ENCODE data around the gene PCYT2.
"Not testable (repeated sequence)": the region's sequence is repeated elsewhere in the genome, so short reads cannot be mapped to it uniquely, and the experiment has no call there.

Gene PCYT2

DNA sequence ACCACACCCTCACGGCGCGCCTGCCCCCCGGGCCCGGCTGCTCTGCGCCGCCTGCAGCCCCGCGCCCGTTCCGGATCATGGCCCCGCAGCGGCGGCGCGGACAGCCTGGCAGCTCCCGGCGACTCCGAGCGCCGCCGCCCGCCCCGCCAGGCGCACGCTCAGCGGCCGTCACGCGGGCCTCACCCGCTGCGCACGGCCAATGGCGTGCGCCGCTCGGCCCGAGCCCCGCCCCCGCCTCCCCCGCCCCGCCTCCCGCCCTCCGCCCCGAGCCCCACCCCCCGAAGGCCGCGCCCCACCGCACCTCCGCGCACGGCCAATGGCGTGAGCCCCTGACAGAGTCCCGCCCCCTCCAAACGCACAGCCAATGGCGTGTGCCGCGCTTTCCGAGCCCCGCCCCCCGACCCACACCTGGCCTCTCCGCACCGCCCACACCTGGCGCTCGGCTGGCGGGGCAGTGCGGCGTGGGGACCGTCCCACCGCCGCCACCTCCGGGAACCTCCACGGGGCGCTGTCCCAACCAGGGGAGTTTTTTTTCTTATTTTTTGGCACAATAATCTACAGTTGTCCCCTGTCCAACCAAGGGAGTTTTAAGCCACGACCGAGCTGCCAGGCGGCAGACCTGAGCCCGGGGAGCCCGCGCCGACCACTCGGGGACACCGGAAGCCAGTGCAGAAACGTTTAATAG is at the start of gene PCYT2:
Gene PCYT2, minus strand, starts transcription at position 123 of the 685 bp plus-strand sequence. Its CDS starts 44 bp downstream, at position 79.
- DNase-seq (ENCODE audit: low read depth), result peak; percentile 86

DNA sequence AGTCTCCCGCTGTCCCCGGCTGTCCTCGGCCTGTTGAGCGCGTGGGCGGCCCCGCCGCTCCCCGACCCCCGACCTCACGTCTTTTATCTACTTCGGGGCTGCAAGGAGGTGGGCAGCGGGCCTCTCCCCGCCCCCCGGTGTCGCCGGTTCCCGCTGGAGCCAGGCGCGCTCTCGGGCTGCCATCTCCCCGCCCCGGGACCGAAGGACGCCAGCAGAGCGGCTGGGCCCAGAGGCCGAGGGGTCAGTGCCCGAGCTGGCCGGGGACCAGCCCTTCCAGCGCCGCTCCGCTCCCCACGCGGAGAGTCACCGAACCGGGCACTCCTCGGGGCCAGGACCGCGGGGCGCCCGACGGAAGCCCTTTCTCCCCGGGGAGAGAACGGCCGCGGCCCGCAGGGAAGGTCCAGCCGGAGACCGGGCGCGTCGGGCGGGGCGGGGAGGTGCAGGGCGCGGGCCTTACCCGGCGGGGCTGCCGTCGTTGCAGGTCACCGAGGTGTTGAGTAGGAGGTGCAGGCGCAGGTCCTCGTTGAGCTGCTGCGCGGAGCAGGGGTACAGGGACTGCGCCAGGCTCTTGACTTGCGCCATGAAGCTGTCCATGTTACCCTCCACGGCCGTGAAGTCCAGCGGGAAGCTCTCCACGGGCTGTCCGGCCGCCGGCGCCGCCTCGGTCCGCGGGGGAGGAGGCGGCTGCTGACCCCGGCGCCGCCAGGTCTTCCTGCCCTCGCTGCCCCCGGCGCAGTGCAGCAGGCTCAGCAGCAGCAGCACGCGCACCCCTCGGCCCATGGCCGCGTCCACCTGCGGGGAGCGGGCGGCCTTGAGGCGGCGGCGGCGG is 49.1 kb upstream of the PCYT2 start:
- no peak for DNase-seq (ENCODE audit: low read depth)

- peak; percentile 62 for DNase-seq (ENCODE audit: low read depth)
Measured at GRCh38 chr17:81959362-81960129, 48.3 kb upstream of the PCYT2 start.

- no peak for DNase-seq (ENCODE audit: low read depth)
Measured at GRCh38 chr17:81958633-81959342, 47.6 kb upstream of the PCYT2 start.

DNA sequence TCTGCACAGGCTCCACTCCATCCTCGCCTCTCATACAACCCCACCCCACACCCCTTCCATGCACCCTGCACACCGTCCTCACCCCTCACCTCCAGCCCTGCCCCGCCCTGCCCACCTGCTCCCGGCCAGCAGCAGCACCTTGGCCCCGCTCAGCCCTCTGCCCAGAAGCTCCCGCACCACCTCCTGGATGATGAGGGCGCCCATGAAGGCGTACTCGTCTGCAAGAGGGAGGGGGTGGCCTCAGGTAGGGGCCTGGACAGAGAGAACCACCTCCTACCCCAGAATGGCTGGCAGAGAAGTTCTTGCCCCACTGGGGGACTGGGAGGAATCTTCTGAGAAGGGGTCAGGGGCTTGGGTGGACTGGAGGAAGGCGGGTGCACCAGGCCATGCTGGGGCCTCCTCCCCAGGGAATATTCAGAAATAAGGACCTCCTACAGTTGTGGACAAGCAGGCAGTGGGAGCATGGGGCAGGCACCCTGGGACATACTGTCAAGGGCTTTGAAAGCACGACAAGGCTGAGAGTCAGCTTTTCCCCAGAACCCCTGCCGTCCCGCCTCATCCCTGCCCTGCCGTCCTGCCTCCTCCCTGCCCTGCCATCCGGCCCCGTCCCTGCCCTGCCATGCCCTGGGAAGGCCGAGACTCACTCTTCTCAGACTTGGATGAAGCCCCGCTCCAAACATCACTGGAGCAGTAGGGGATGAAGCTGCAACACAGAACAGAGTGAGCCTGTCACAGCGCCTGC is 46.7 kb upstream of the PCYT2 start:
- no peak for DNase-seq (ENCODE audit: low read depth)

GRCh38 chr17:81956607-81957589 is 45.7 kb upstream of the PCYT2 start:
- no peak for DNase-seq (ENCODE audit: low read depth)

- DNase-seq (ENCODE audit: low read depth), result no peak
Measured at GRCh38 chr17:81955756-81956544, 44.8 kb upstream of the PCYT2 start.

GRCh38 chr17:81955058-81955681 is 44.0 kb upstream of the PCYT2 start:
- DNase-seq (ENCODE audit: low read depth), result no peak

DNA sequence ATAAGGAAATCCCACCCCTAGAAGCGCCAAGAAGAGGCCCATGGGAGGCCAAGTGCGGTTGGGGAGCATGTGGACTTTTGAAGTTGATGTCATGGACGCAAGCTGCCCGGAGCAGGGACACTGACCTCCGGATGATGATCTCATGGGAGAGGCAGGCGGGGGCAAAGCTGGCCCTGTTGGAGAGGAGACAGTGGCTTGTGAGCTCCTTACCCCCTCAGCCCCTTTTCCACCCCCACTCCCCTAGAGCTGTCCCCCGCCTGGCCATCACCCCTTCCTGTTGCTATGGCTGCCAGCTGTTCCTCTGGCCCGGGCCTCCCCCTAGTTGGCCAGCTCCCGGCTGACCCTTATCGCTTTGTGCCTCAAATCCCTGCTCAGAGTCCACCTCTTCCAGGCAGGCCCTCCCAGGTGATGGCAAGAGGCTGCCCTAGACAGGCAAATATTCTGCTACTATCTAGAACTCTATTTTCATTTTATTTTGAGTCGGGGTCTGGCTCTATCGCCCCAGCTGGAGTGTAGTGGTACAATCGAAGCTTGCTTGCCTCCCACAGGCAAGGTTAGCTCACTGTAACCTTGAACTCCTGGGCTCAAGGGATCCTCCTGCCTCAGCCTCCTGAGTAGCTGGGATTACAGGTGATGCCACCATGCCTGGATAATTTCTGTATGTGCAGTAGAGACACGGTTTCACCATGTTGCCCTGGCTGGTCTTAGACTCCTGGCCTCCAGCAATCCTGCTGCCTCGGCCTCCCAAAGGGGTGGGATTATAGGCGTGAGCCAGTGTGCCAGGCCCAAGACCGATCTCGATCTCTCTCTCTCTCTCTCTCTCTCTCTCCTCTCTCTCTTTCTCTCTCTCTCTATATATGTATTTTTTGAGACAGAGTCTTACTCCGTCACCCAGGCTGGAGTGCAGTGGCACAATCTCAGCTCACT is 43.2 kb upstream of the PCYT2 start:
- DNase-seq (ENCODE audit: low read depth), result no peak

DNA sequence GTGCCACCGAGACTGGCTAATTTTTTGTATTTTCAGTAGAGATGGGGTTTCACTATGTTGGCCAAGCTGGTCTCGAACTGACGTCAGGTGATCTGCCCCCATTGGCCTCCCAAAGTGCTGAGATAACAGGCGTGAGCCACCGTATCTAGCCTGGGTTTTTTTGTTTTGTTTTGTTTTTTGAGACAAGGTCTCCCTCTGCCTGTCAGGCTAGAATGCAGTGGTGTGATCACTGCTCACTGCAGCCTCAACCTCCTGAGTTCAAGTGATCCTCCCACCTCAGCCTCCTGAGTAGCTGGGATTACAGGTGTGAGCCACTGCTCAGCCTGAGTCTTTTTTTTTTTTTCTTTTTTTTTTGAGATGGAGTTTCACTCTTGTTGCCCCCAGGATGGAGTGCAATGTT is 42.2 kb upstream of the PCYT2 start:
- DNase-seq (ENCODE audit: low read depth), result not testable (repeated sequence)

- DNase-seq (ENCODE audit: low read depth), result no peak
Measured at GRCh38 chr17:81952792-81953228, 41.6 kb upstream of the PCYT2 start.

GRCh38 chr17:81951785-81952684 is 40.8 kb upstream of the PCYT2 start:
- DNase-seq (ENCODE audit: low read depth), result no peak

DNA sequence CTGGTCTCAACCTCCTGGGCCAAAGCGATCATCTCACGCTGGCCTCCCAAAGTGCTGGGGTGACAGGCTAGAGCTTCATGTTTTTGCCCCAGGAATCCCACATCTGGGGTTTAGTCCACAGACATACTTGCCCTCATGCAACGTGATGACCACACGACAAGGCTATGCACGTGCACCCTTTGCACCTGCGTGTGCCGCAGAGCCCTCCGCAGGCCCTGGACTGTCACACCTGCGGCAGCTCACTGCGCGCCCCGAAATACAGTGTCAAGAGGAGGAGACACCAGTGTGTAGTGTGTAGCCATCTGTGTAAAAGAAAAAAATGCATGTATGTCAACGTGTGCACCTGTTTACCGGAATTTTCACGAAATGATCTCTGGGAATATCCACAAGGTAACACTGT is 39.3 kb upstream of the PCYT2 start:
- no peak for DNase-seq (ENCODE audit: low read depth)

DNA sequence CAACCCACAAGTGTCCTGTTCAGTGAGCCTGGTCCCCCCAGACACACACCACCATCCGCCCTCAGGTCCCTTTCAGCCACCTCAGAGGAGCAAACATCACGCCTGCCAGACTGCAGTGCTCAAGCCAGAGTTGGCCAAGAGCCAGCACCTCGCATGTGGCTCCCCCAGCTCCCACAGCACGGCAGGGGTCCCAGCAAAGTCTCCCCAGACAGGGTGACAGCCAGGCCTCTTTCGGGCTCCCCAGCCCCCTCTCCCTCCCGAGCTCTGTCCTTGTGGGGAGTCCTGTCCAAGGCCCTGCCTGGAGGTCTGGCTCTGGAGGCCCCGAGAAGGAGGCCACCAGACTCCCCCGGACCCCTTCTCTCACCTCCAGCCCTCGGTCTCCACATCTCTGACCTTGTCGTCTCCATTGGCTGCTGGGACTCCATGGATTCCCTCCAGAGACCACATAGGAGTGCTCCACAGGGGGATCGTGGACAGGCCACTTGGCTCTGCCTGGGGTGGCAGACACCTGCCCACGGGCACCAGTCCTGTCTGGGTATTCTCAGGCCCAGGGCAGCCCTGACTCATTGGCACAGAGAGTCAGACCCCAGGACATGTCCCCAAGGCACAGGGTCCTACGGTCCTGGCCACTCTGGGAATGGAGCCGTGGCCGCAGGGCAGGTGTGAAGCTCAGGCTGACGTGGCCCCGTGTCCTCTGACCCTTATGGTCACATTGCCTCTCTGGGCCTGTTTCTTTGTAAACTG is 37.6 kb upstream of the PCYT2 start:
- no peak for DNase-seq (ENCODE audit: low read depth)

DNA sequence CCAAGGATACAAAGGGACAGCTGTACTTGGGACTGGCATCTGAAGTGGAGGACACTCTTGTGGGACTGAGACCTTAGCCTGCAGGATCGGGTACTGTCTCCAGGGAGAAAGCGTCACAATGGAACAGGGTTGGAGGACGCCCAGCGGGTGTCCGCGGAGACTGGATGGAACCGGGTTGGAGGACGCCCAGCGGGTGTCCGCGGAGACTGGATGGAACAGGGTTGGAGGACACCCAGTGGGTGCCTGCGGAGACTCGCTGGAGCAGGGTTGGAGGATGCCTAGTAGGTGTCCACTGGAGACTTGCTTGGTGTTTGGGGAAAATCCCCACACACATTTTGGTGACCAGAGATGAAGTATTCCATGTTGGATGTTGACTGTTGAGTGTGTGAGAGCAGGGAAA is 36.0 kb upstream of the PCYT2 start, which contains the start of gene MYADML2:
Gene MYADML2, minus strand, starts transcription at position 45 of the 400 bp plus-strand sequence. CDS start 5,492 bp downstream, outside the sequence.
- no peak for DNase-seq (ENCODE audit: low read depth)

- no peak for DNase-seq (ENCODE audit: low read depth)
Measured at GRCh38 chr17:81944858-81945257, 33.7 kb upstream of the PCYT2 start.

All from stimulated activated CD8-positive, alpha-beta memory T cell treated with anti-CD3 and anti-CD28 coated beads, Interleukin-15, amount 100 ng/mL, for 1 hour (primary cell).